Mucosa of descending colon (tissue), 3 donors: ENCODE measurements around the gene TRAPPC10. TPM values are rescaled to one million over a fixed set of nuclear protein-coding genes. Genes with fewer than 3 reads are reported as not detected.

ENCODE experiments used
- ATAC-seq: fragments of 200-7000 bp; cut with Tn5 transposase; one replicate; pipeline ENCODE4 v1.9.1; 2020; ENCODE audit warnings: mild to moderate bottlenecking, moderate library complexity
- DNase-seq, 3 donors: peaks; one replicate each; pipeline ENCODE4 v3.0.0-alpha.2; 2020
- H3K36me3 ChIP-seq: fragments of 200-600 bp; one replicate; pipeline ENCODE4 v1.8.0; 2021; ENCODE audit warnings: low read depth, mild to moderate bottlenecking
- H3K4me1 ChIP-seq: fragments of 200-600 bp; one replicate; pipeline ENCODE4 v1.8.0; 2021; ENCODE audit warnings: low read depth, mild to moderate bottlenecking
- H3K4me3 ChIP-seq: fragments of 200-600 bp; one replicate; pipeline ENCODE4 v1.8.0; 2021; ENCODE audit warnings: mild to moderate bottlenecking
- H3K9me3 ChIP-seq: fragments of 200-600 bp; one replicate; pipeline ENCODE4 v1.8.0; 2021; ENCODE audit warnings: mild to moderate bottlenecking
- intact Hi-C, 2 donors: fragments of 100-400 bp; cut with DNase I in 1 of 2; cut with micrococcal nuclease in 1 of 2; formaldehyde crosslinking; loops; one replicate each; pipeline versions ENCODE4 v1.11.0 to v1.11.1; 2022; cut with DNase I, micrococcal nuclease
- total RNA-seq, 3 donors: library from RNA; stranded (reverse); fragmentation: NEBNext Ultra II Directional in 2 of 3; extraction: Animal tissue kit (Norgen Biotek cat#: 25700) in 2 of 3; gene quantifications; one replicate each; pipeline versions ENCODE4 v1.2.1 to v1.2.4, GENCODE V29; 2021 to 2023
- TF ChIP-seq, protein P1 (sequence below): fragments of 200-600 bp; IDR thresholded peaks from one replicate; pipeline ENCODE4 v1.8.0; 2022; ENCODE audit warnings: antibody characterized with exemption, mild to moderate bottlenecking
- donor health status: DM: no; HTN: no; CAD: no; lungs with moderate emphysema.
- donor health status: DM: no; HTN: no; CAD: no.
- donor health status: DM: no; HTN: yes; CAD: no.

TRAPPC10 gene
- total RNA-seq, 3 donors from 2014 or later = 57.7 to 86.8 (median 61.9) TPM

DNA sequence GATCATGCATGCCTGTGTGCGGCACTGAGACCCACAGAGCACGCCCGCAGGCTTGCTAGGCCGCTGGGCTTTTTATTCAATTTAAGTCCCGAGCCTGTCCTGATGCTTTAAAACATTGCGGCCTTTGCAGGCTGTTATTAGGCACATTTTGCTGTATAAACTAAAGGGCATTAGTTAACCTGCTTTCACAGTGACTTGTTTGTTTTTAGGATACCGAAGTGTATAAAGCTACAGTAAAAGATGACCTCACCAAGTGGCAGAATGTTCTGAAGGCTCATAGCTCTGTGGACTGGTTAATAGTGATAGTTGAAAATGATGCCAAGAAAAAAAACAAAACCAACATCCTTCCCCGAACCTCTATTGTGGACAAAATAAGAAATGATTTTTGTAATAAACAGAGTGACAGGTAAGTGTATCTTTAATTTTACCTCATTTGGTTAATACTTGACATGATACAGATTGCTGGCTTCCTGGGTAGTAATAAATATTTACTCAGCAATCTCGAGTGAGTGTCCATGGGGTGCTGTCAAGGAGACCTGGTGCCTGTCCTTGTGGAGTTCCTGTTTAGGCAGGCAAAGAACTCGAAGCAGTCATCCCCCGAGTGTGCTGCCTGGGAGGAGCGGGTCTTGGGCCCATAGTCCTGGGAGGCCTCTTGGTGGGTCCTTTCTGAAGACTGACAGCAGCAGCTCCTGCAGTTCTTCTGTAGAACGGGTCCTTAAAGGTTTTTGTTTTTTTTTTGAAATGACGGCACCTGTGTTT is 40.1 kb downstream of the TRAPPC10 start:
- H3K4me1 ChIP-seq = peaks cover 6% of the 10 kb centered on the region
- H3K9me3 ChIP-seq = no peaks in the 10 kb centered on the region
- TF ChIP-seq, protein P1, sequence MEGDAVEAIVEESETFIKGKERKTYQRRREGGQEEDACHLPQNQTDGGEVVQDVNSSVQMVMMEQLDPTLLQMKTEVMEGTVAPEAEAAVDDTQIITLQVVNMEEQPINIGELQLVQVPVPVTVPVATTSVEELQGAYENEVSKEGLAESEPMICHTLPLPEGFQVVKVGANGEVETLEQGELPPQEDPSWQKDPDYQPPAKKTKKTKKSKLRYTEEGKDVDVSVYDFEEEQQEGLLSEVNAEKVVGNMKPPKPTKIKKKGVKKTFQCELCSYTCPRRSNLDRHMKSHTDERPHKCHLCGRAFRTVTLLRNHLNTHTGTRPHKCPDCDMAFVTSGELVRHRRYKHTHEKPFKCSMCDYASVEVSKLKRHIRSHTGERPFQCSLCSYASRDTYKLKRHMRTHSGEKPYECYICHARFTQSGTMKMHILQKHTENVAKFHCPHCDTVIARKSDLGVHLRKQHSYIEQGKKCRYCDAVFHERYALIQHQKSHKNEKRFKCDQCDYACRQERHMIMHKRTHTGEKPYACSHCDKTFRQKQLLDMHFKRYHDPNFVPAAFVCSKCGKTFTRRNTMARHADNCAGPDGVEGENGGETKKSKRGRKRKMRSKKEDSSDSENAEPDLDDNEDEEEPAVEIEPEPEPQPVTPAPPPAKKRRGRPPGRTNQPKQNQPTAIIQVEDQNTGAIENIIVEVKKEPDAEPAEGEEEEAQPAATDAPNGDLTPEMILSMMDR = no peak
- DNase-seq (no peak), ATAC-seq (peak; percentile 26)
- no peaks in the 10 kb centered on the region for H3K36me3 ChIP-seq
- no peak overlapping the region for H3K4me3 ChIP-seq
- intact Hi-C loops = no loop called here

DNA sequence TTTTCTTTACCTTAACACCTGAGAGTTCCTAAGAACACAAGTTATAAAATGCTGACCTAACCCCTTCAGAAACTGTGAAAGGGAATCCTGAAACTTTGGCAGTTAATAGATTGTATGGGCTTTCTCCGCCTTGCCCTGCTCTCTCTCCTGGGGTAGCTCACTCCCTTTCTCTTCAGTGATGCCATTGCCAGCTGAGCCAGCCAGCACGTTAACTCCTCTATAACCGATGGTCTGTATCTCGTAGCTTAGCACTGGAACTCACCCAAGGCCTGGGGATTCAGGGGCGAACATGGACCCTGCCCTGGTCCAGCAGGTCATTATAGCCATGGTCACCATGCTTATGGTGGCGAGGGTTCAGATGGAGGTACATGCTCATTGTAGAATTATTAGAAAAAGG is 40.7 kb downstream of the TRAPPC10 start:
- intact Hi-C loops = no loop called here
- no peaks in the 10 kb centered on the region for H3K36me3 ChIP-seq
- H3K4me1 ChIP-seq = peaks cover 6% of the 10 kb centered on the region
- DNase-seq (no peak), ATAC-seq (no peak)
- TF ChIP-seq, protein P1 = no peak
- H3K4me3 ChIP-seq = no peak overlapping the region
- no peaks in the 10 kb centered on the region for H3K9me3 ChIP-seq

DNA sequence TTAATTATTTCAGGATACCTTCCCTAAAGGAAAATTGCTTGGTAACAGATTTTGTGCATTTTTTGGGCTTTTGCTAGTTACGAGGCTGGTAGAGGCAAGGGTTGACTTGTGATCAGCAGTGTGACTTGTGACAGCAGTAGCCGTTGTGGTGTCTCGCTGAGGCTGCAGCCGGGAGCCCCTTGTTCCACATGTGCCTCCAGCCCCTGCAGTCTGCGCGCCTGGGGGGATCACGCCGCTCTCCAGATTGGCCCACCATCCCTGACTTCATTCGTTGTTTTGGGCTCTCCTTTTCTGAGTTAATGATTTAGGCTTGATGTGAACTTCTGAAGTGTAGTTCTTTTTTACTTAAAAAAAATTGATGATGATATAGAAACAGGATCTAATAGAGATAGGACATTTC is 41.5 kb downstream of the TRAPPC10 start:
- no peak overlapping the region for H3K4me3 ChIP-seq
- no peaks in the 10 kb centered on the region for H3K36me3 ChIP-seq
- TF ChIP-seq, protein P1 = no peak
- ATAC-seq (no peak), DNase-seq (no peak)
- intact Hi-C loops = no loop called here
- H3K4me1 ChIP-seq = peaks cover 6% of the 10 kb centered on the region
- no peaks in the 10 kb centered on the region for H3K9me3 ChIP-seq

DNA sequence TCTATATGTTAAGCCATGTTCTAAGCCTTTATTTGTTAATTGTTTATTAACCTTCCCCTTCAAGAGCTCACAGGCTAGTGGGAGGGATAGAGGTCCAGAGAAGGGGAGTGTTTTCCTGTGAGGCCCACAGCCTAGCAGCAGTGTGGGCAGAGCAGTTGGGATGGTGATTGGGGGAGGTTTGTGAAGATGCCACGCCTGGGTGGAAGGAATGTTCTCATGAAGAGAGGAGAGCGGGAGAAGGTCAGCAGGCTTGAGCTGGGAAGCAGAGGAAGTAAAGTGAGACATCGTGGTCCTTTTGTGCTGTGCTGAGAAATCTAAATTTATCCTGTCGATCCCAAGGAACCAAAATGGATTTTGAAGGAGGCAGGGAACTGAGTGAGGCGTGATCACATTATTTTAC is 42.6 kb downstream of the TRAPPC10 start:
- H3K4me1 ChIP-seq = peaks cover 6% of the 10 kb centered on the region
- TF ChIP-seq, protein P1 = no peak
- no peak overlapping the region for H3K4me3 ChIP-seq
- intact Hi-C loops = no loop called here
- DNase-seq (no peak), ATAC-seq (no peak)
- no peaks in the 10 kb centered on the region for H3K9me3 ChIP-seq
- no peaks in the 10 kb centered on the region for H3K36me3 ChIP-seq

DNA sequence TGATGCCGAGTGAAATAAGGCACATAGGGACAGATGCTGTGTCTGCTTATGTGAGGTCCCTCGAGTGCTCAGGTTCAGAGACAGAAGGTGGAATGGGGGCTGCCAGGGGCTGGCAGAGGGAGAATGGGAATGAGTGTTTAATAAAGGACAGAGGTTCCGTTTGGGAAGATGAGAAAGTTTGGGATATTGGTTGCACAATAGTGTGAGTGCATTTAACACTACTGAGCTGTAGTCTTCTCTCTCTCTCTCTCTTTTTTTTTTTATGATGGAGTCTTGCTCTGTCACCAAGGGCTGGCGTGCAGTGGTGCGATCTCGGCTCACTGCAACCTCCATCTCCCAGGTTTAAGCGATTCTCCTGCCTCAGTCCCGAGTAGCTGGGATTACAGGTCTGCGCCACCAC is 44.9 kb downstream of the TRAPPC10 start:
- TF ChIP-seq, protein P1 = no peak
- ATAC-seq (no peak), DNase-seq (no peak)
- intact Hi-C loops = no loop called here
- Histone ChIP-seq H3K4me3 (no peak overlapping the region), H3K9me3 (no peaks in the 10 kb centered on the region), H3K36me3 (no peaks in the 10 kb centered on the region), H3K4me1 (no peaks in the 10 kb centered on the region)
